Karpas-422 (cell line): ENCODE data around the gene TBC1D7. TPM values are rescaled to one million over a fixed set of nuclear protein-coding genes. Genes with fewer than 3 reads are reported as not detected.
"Not testable (repeated sequence)": the region's sequence is repeated elsewhere in the genome, so short reads cannot be mapped to it uniquely, and the experiment has no call there.

ENCODE experiments used
- DNase-seq: peaks from one replicate; pipeline ENCODE4 v3.0.0-alpha.2; 2015
- H2AFZ ChIP-seq: fragments of 200-600 bp; sonication (generic); 2 replicates; pipeline ENCODE4 v1.6.1; 2014; ENCODE audit warnings: antibody characterized with exemption, low read length, mixed read lengths
- H3K27ac ChIP-seq: fragments of 200-600 bp; sonication (generic); 2 replicates; pipeline ENCODE4 v1.5.1; 2014; ENCODE audit warnings: mild to moderate bottlenecking, low read length, moderate library complexity
- H3K27me3 ChIP-seq: fragments of 200-600 bp; sonication (generic); 2 replicates; pipeline ENCODE4 v1.6.1; 2014; ENCODE audit warnings: low read length, mixed read lengths
- H3K36me3 ChIP-seq: fragments of 200-600 bp; sonication (generic); 2 replicates; pipeline ENCODE4 v1.6.1; 2014; ENCODE audit warnings: low read length, mixed read lengths; ENCODE audit not compliant: insufficient read depth
- H3K4me1 ChIP-seq: fragments of 200-600 bp; sonication (generic); 2 replicates; pipeline ENCODE4 v1.6.1; 2014; ENCODE audit warnings: mild to moderate bottlenecking, low read length, mixed read lengths
- H3K4me2 ChIP-seq: fragments of 200-600 bp; sonication (generic); 2 replicates; pipeline ENCODE4 v1.6.1; 2014; ENCODE audit warnings: low read length, low read depth, mild to moderate bottlenecking; ENCODE audit not compliant: poor library complexity, severe bottlenecking
- H3K4me3 ChIP-seq: fragments of 200-600 bp; sonication (generic); 2 replicates; pipeline ENCODE4 v1.5.1; 2014; ENCODE audit warnings: mild to moderate bottlenecking, antibody characterized with exemption, low read length, mixed read lengths
- H3K79me2 ChIP-seq: fragments of 200-600 bp; sonication (generic); 2 replicates; pipeline ENCODE4 v1.6.1; 2014; ENCODE audit warnings: mild to moderate bottlenecking, low read length, mixed read lengths
- H3K9ac ChIP-seq: fragments of 200-600 bp; sonication (generic); 2 replicates; pipeline ENCODE4 v1.6.0; 2014; ENCODE audit warnings: low read length
- H3K9me2 ChIP-seq: fragments of 200-600 bp; sonication (generic), shearing (Covaris generic); replicated peaks from 2 replicates; pipeline ENCODE4 v1.6.0; 2014; ENCODE audit warnings: mild to moderate bottlenecking, low read length, moderate library complexity; ENCODE audit not compliant: insufficient read depth
- H3K9me3 ChIP-seq: fragments of 300-700, 200-600 bp; sonication (generic); 2 replicates; pipeline ENCODE4 v1.6.1; 2014; ENCODE audit warnings: low read length, mixed read lengths
- H4K20me1 ChIP-seq: fragments of 200-600 bp; sonication (generic); 2 replicates; pipeline ENCODE4 v1.6.1; 2014; ENCODE audit warnings: mild to moderate bottlenecking, antibody characterized with exemption, low read length, low read depth; ENCODE audit not compliant: insufficient read depth
- total RNA-seq: library from RNA; depleted of rRNA; stranded (reverse); fragments of >200 nt; shearing (Covaris generic); gene quantifications from 2 replicates; pipeline ENCODE4 v1.2.3, GENCODE V29; 2014; ENCODE audit warnings: low replicate concordance

Gene TBC1D7
- total RNA-seq, 1 experiment from 2014 or later, result 28.6 TPM

DNA sequence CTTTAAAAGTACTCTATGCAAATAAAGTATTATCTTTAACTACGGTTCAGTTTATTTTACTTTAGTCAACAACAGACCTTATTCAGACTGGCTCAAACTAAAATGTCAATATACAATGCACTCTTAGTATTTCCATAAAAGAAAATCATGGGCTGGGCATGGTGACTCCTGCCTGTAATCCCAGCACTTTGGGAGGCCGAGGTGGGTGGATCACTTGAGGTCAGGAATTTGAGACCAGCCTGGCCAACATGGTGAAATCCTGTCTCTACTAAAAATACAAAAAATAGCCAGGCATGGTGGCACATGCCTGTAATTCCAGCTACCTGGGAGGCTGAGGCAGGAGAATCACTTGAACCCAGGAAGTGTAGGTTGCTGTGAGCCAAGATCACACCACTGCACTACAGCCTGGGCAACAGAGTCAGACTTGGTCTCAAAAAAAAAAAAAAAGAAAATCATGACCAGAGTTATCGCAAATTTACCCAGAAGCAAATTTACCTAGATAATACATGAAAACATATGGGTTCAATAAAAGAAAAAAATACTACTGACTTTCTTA, 2.2 kb downstream of the TBC1D7 start:
- H3K79me2 ChIP-seq, result peaks cover 21% of the 10 kb centered on the region
- not testable (repeated sequence) for H3K9ac ChIP-seq, H3K9me2 ChIP-seq, H2AFZ ChIP-seq, DNase-seq, H3K4me3 ChIP-seq, H3K27ac ChIP-seq, H3K27me3 ChIP-seq, H4K20me1 ChIP-seq, H3K9me3 ChIP-seq, H3K36me3 ChIP-seq
- H3K4me1 ChIP-seq, result peaks cover 24% of the 10 kb centered on the region
- H3K4me2 ChIP-seq, result peak overlapping the region; percentile 98

GRCh38 chr6:13319891-13320564, 8.3 kb downstream of the TBC1D7 start:
- no peak overlapping the region for H3K4me3 ChIP-seq
- no peaks in the 10 kb centered on the region for H3K9me2 ChIP-seq
- H2AFZ ChIP-seq, result no peak overlapping the region
- DNase-seq, result no peak
- no peaks in the 10 kb centered on the region for H3K27me3 ChIP-seq
- H3K27ac ChIP-seq, result no peak overlapping the region
- H3K79me2 ChIP-seq, result no peaks in the 10 kb centered on the region
- no peaks in the 10 kb centered on the region for H3K4me1 ChIP-seq
- H3K4me2 ChIP-seq, result no peak overlapping the region
- no peaks in the 10 kb centered on the region for H3K9me3 ChIP-seq
- H3K36me3 ChIP-seq, result peaks cover 31% of the 10 kb centered on the region; the same call in 1 of the 2 replicates
- no peak overlapping the region for H3K9ac ChIP-seq
- no peaks in the 10 kb centered on the region for H4K20me1 ChIP-seq

DNA sequence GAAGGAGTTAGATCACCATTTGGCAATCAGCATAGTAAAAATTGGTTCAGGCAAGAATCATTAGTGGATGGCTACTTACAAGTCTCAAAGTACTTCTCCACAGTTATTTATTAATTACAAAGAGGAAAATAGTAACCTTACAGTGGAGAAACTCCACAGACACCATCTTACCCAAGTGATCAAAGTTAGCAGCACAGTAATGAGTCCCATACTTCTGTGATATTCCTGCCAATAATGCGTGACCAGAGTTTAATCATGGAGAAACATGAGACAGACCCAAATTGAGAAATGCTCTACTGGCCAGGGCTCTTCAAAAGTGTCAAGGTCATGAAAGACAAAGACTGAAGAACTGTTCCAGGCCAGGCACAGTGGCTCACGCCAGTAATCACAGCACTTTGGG, 9.5 kb downstream of the TBC1D7 start:
- peaks cover 31% of the 10 kb centered on the region; the same call in 1 of the 2 replicates for H3K36me3 ChIP-seq
- no peak overlapping the region for H2AFZ ChIP-seq
- DNase-seq, result no peak
- no peaks in the 10 kb centered on the region for H3K9me2 ChIP-seq
- no peaks in the 10 kb centered on the region for H3K4me1 ChIP-seq
- H3K27me3 ChIP-seq, result no peaks in the 10 kb centered on the region
- no peak overlapping the region for H3K9ac ChIP-seq
- no peak overlapping the region for H3K4me2 ChIP-seq
- H3K27ac ChIP-seq, result no peak overlapping the region
- no peaks in the 10 kb centered on the region for H3K9me3 ChIP-seq
- H3K79me2 ChIP-seq, result no peaks in the 10 kb centered on the region
- no peaks in the 10 kb centered on the region for H4K20me1 ChIP-seq
- no peak overlapping the region for H3K4me3 ChIP-seq

- Histone ChIP-seq H3K9me3 (no peaks in the 10 kb centered on the region), H3K27ac (no peak overlapping the region), H3K27me3 (no peaks in the 10 kb centered on the region), H3K4me3 (no peak overlapping the region), H3K4me2 (no peak overlapping the region), H2AFZ (no peak overlapping the region), H3K9ac (no peak overlapping the region), H3K79me2 (no peaks in the 10 kb centered on the region), H3K36me3 (peaks cover 38% of the 10 kb centered on the region; the same call in 1 of the 2 replicates), H3K9me2 (no peaks in the 10 kb centered on the region), H3K4me1 (no peaks in the 10 kb centered on the region; the same call in 1 of the 2 replicates), H4K20me1 (no peaks in the 10 kb centered on the region)
- DNase-seq, result no peak
These were observed 12.4 kb downstream of the TBC1D7 start for GRCh38 chr6:13315896-13316295.

GRCh38 chr6:13314806-13315205, 13.5 kb downstream of the TBC1D7 start:
- Histone ChIP-seq H3K9ac (no peak overlapping the region), H3K9me3 (no peaks in the 10 kb centered on the region), H2AFZ (no peak overlapping the region), H4K20me1 (no peaks in the 10 kb centered on the region), H3K4me1 (no peaks in the 10 kb centered on the region; the same call in 1 of the 2 replicates), H3K4me3 (no peak overlapping the region), H3K36me3 (peaks cover 28% of the 10 kb centered on the region; the same call in 1 of the 2 replicates), H3K79me2 (no peaks in the 10 kb centered on the region), H3K27me3 (no peaks in the 10 kb centered on the region), H3K4me2 (no peak overlapping the region), H3K9me2 (no peaks in the 10 kb centered on the region), H3K27ac (no peak overlapping the region)
- no peak for DNase-seq

DNA sequence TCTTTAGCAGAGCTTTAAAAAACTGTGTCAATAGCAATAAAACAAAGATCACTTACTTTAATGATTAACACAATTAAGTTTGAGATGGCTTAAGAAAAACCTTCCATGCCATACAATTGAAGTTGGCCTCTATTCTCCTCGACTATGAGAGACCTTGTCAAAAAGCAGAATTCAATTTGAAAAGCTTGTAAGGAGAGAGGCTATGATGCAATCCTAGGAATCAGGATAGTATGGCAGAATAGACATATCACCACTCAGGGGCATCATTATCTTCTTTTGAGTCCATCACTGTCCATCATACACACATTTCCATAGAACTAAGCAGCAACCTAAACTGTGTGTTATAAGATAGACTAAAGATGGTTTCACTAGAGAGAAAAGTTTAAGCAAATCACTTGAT, 17.2 kb downstream of the TBC1D7 start:
- Histone ChIP-seq H3K4me1 (no peaks in the 10 kb centered on the region; the same call in 1 of the 2 replicates), H3K9me3 (no peaks in the 10 kb centered on the region), H3K27ac (no peak overlapping the region), H3K36me3 (peaks cover 20% of the 10 kb centered on the region; the same call in 1 of the 2 replicates), H4K20me1 (no peaks in the 10 kb centered on the region), H2AFZ (no peak overlapping the region), H3K79me2 (no peaks in the 10 kb centered on the region), H3K9me2 (no peaks in the 10 kb centered on the region), H3K9ac (no peak overlapping the region), H3K4me2 (no peak overlapping the region), H3K27me3 (no peaks in the 10 kb centered on the region), H3K4me3 (no peak overlapping the region)
- DNase-seq, result no peak

- H3K9me3 ChIP-seq, result no peaks in the 10 kb centered on the region
- no peak for DNase-seq
- no peak overlapping the region for H2AFZ ChIP-seq
- no peak overlapping the region for H3K4me3 ChIP-seq
- H3K4me2 ChIP-seq, result no peak overlapping the region
- no peaks in the 10 kb centered on the region for H3K27me3 ChIP-seq
- H3K36me3 ChIP-seq, result peaks cover 23% of the 10 kb centered on the region; the same call in 1 of the 2 replicates
- peaks cover 21% of the 10 kb centered on the region for H3K4me1 ChIP-seq
- H3K79me2 ChIP-seq, result no peaks in the 10 kb centered on the region
- H3K9me2 ChIP-seq, result no peaks in the 10 kb centered on the region
- H4K20me1 ChIP-seq, result no peaks in the 10 kb centered on the region
- no peak overlapping the region for H3K9ac ChIP-seq
- H3K27ac ChIP-seq, result no peak overlapping the region
These were observed 20.0 kb downstream of the TBC1D7 start for GRCh38 chr6:13308332-13308731.

DNA sequence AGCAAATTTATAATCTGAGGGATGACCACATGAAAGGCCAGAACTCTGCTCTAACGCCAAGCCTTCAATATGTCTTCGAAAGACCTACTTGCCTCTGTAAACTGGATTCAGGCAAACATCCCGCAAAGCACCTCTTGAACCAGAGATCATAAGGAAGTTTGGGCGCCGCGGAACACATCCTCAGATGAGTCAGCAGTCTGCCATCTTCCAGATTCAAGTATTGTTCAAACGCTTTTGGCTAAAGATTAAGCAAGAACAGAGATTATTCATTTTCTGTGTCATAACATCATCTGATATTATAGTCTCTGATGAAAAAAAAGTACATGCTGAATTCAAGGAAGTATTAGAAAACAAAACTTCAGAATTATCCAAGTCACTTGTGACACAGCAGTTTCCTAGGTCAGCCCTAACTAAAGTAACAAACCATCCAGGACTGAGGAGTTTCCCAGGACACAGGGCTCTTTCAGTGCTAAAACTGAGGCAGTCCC, 20.8 kb downstream of the TBC1D7 start:
- Histone ChIP-seq H2AFZ (no peak overlapping the region), H3K36me3 (peaks cover 19% of the 10 kb centered on the region), H4K20me1 (no peaks in the 10 kb centered on the region), H3K9me2 (no peaks in the 10 kb centered on the region), H3K79me2 (no peaks in the 10 kb centered on the region), H3K4me2 (no peak overlapping the region), H3K27me3 (no peaks in the 10 kb centered on the region), H3K27ac (no peak overlapping the region), H3K9ac (no peak overlapping the region), H3K9me3 (no peaks in the 10 kb centered on the region), H3K4me1 (peaks cover 21% of the 10 kb centered on the region), H3K4me3 (no peak overlapping the region)
- no peak for DNase-seq
